OCI-LY7 (cell line): Measurements from ENCODE around the gene SBF2. TPM values are rescaled to one million over a fixed set of nuclear protein-coding genes. Genes with fewer than 3 reads are reported as not detected.

Experiments used
- BruUV-seq: library from RNA; stranded (reverse); fragments of 400-500 nt; replicated peaks from 2 replicates; lab custom pipeline; 2021; lab: Mats Ljungman, UMichigan
- CTCF ChIA-PET: fragments of 300-600 bp; sonication (Branson Sonifier 250); formaldehyde crosslinking; loops from one replicate; lab custom pipeline; 2022; ENCODE audit warnings: antibody characterized with exemption; ENCODE audit not compliant: unreplicated experiment; lab: Charles Lee
- POLR2A ChIA-PET: fragments of 300-600 bp; sonication (Branson Sonifier 250); formaldehyde crosslinking; loops from one replicate; lab custom pipeline; 2022; ENCODE audit warnings: antibody characterized with exemption; lab: Charles Lee
- DNase-seq: peaks from one replicate; pipeline ENCODE4 v3.0.0-alpha.2; 2015; ENCODE audit warnings: low spot score
- H2AFZ ChIP-seq: fragments of 200-600 bp; sonication (generic), shearing (Covaris generic); 2 replicates; pipeline ENCODE4 v1.6.1; 2014; ENCODE audit warnings: mild to moderate bottlenecking, antibody characterized with exemption, low read length, moderate library complexity
- H3K27ac ChIP-seq: fragments of 200-600 bp; sonication (generic); 2 replicates; pipeline ENCODE4 v1.5.1; 2014; ENCODE audit warnings: mixed run types, low read depth, mild to moderate bottlenecking, moderate library complexity, low read length, inconsistent platforms; ENCODE audit not compliant: poor library complexity, severe bottlenecking
- H3K36me3 ChIP-seq: fragments of 200-600 bp; sonication (generic); 2 replicates; pipeline ENCODE4 v1.6.1; 2014; ENCODE audit warnings: mild to moderate bottlenecking, antibody characterized with exemption, low read length, moderate library complexity, mixed read lengths; ENCODE audit not compliant: insufficient read depth
- H3K4me1 ChIP-seq: fragments of 200-600 bp; sonication (generic); 2 replicates; pipeline ENCODE4 v1.5.1; 2014; ENCODE audit warnings: mild to moderate bottlenecking, low read length; ENCODE audit not compliant: insufficient read depth, poor library complexity, severe bottlenecking
- H3K4me2 ChIP-seq: fragments of 200-600 bp; sonication (generic); 2 replicates; pipeline ENCODE4 v1.6.1; 2014; ENCODE audit warnings: mild to moderate bottlenecking, low read length
- H3K4me3 ChIP-seq: fragments of 200-600 bp; sonication (generic); 2 replicates; pipeline ENCODE4 v1.5.1; 2014; ENCODE audit warnings: mild to moderate bottlenecking, low read depth, low read length; ENCODE audit not compliant: poor library complexity, severe bottlenecking
- H3K79me2 ChIP-seq: fragments of 200-600 bp; sonication (generic); 2 replicates; pipeline ENCODE4 v1.6.1; 2016; ENCODE audit warnings: low read depth, mild to moderate bottlenecking, low read length, moderate library complexity, mixed read lengths; ENCODE audit not compliant: insufficient read depth
- H3K9me2 ChIP-seq: fragments of 200-600 bp; sonication (generic); 2 replicates; pipeline ENCODE4 v1.6.1; 2016; ENCODE audit warnings: mild to moderate bottlenecking, low read length, mixed read lengths; ENCODE audit not compliant: insufficient read depth
- H3K9me3 ChIP-seq: fragments of 200-600 bp; sonication (generic); 2 replicates; pipeline ENCODE4 v1.6.1; 2014; ENCODE audit warnings: mild to moderate bottlenecking, mixed run types, low read length, mixed read lengths
- H4K20me1 ChIP-seq: fragments of 200-600 bp; sonication (generic); 2 replicates; pipeline ENCODE4 v1.6.1; 2014; ENCODE audit warnings: mild to moderate bottlenecking, antibody characterized with exemption, low read length, moderate library complexity, mixed read lengths; ENCODE audit not compliant: insufficient read depth
- EZH2phosphoT487 ChIP-seq: fragments of 200-600 bp; sonication (generic); IDR thresholded peaks from 2 replicates; pipeline ENCODE4 v1.6.1; 2018; ENCODE audit warnings: low read depth, borderline replicate concordance, mild to moderate bottlenecking, mixed run types, antibody characterized with exemption, low read length, moderate library complexity, mixed read lengths
- intact Hi-C: fragments of 100-400 bp; cut with micrococcal nuclease; formaldehyde crosslinking; loops from one replicate; pipeline ENCODE4 v1.10.0; 2022; ENCODE audit not compliant: unreplicated experiment
- total RNA-seq, 2 experiments: library from RNA; depleted of rRNA in 1 of 2; stranded (reverse); fragments of >200 nt in 1 of 2; shearing (Covaris generic) in 1 of 2; gene quantifications; 2 replicates each; pipeline ENCODE4 v1.2.3, GENCODE V29; 2014 to 2022
- TF ChIP-seq, protein P1 (sequence below): fragments of 200-600 bp; sonication (generic); conservative IDR thresholded peaks from 2 replicates; pipeline ENCODE4 v1.5.1; 2014; ENCODE audit warnings: mild to moderate bottlenecking, antibody characterized with exemption, low read length, moderate library complexity, mixed read lengths

The SBF2 gene
- total RNA-seq, 2 experiments from 2014 or later: 12.9 to 14.3 TPM

DNA sequence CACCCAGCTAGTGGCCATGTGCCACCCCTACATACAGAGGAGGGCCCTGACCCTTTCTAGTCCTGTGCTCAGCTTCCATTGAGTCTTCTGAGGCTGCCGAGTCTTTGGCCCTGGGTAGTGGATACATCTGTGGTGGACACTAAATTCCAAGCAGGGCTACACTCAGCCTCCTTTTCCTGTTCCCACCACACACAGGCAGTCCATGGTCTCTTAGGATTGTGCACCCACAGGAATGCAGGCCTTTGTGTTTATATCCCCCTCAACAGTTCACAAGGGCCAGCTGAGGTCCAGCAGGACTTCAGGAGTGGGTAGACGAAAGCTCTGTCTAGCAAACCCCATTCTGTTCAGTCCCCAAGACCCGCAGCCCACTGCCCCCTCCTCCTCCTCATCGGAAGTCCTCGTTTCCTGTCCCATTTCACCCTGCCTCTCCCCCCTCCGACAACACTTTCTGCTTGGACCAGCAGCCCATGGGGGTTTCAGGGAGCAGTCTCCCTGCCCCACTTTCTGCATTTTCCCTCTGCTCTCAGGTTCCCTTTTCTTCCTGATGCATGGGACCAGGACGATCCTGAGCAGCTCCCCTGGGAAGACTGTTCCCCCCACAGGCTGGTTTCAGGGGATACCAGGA is 538.3 kb downstream of the SBF2 start:
- H3K9me2 ChIP-seq: no peaks in the 10 kb centered on the region
- H3K79me2 ChIP-seq: no peaks in the 10 kb centered on the region
- no peaks in the 10 kb centered on the region for H3K9me3 ChIP-seq
- peak overlapping the region; percentile 66 for H3K27ac ChIP-seq
- TF ChIP-seq, protein P1, sequence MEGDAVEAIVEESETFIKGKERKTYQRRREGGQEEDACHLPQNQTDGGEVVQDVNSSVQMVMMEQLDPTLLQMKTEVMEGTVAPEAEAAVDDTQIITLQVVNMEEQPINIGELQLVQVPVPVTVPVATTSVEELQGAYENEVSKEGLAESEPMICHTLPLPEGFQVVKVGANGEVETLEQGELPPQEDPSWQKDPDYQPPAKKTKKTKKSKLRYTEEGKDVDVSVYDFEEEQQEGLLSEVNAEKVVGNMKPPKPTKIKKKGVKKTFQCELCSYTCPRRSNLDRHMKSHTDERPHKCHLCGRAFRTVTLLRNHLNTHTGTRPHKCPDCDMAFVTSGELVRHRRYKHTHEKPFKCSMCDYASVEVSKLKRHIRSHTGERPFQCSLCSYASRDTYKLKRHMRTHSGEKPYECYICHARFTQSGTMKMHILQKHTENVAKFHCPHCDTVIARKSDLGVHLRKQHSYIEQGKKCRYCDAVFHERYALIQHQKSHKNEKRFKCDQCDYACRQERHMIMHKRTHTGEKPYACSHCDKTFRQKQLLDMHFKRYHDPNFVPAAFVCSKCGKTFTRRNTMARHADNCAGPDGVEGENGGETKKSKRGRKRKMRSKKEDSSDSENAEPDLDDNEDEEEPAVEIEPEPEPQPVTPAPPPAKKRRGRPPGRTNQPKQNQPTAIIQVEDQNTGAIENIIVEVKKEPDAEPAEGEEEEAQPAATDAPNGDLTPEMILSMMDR: no peak
- TF ChIP-seq EZH2phosphoT487: no peak
- H3K4me1 ChIP-seq: peaks cover 88% of the 10 kb centered on the region
- H2AFZ ChIP-seq: no peak overlapping the region
- no peaks in the 10 kb centered on the region for H4K20me1 ChIP-seq
- BruUV-seq: no TSS peak
- H3K36me3 ChIP-seq: peaks cover 25% of the 10 kb centered on the region
- intact Hi-C loops: loop anchor here (10.0 kb wide), 2 partner anchors 699 to 841 kb away; partner anchors contain the start of genes AKIP1 and AMPD3
- ChIA-PET CTCF (no interaction called here), POLR2A (interaction anchor here (0.5 to 2.5 kb wide), 11 partner anchors 18 to 281 kb away, joined by 3 to 10 read pairs (median 4); no protein-coding TSS in a partner anchor)
- H3K4me3 ChIP-seq: no peak overlapping the region
- no peak for DNase-seq
- peak overlapping the region; percentile 78 for H3K4me2 ChIP-seq

DNA sequence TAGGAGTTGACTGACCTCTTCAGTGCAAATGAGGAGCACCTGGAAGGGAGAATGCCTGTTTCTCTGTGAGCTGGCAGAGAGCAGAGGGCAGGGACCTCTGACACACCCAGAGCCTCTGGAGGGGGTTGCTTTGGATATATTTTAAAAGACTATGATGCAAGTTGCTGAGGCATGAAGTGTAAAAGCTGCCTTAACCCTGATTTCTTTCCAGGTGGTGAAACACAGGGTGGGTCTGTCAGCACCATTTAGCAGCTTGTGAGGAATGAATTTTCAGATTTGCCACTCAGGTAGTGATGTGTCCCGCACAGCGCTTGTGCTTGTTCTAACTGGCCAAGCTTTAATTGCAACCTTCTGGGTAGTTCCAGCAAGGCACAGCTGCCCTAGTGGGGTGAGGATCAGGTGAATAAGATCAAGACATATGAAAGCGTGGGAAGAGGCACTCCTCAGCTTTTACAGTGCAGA is 540.0 kb downstream of the SBF2 start:
- Histone ChIP-seq H3K79me2 (no peaks in the 10 kb centered on the region), H3K9me3 (no peaks in the 10 kb centered on the region), H3K9me2 (no peaks in the 10 kb centered on the region), H3K4me2 (peak overlapping the region; percentile 78), H3K36me3 (peaks cover 39% of the 10 kb centered on the region), H3K4me3 (no peak overlapping the region), H3K4me1 (peaks cover 72% of the 10 kb centered on the region), H4K20me1 (no peaks in the 10 kb centered on the region), H2AFZ (no peak overlapping the region), H3K27ac (peak overlapping the region; percentile 66)
- DNase-seq: peak; percentile 63
- CTCF ChIA-PET: no interaction called here
- TF ChIP-seq EZH2phosphoT487: no peak
- TF ChIP-seq, protein P1: 0 out of 2 replicates have a peak, but pooled peaks have one; percentile 6
- POLR2A ChIA-PET: interaction anchor here (0.5 to 2.4 kb wide), 8 partner anchors 48 to 182 kb away, joined by 3 to 10 read pairs (median 4); no protein-coding TSS in a partner anchor
- intact Hi-C loops: loop anchor here (10.0 kb wide), 2 partner anchors 701 to 839 kb away; partner anchors contain the start of genes AKIP1 and AMPD3
- no TSS peak for BruUV-seq

DNA sequence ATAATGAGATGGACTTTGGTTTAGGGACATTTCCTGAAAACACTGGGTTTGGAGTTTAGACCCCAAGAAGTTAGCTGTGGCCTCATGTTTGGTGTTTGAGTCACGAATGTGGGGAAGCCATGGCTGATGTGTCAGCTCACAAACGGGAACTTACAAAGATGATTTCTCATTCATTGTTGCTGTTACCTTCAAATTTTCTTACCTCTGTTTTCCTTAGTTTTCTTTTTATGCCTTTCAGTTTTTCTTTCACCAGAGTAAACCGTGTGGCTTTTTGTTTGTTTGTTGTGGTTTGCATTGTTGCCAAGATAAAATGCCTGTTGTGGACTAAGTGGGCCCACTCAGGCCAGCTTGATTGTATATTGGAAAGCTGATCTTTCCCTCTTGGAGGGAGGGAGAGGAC is 541.0 kb downstream of the SBF2 start:
- no peak overlapping the region for H3K4me2 ChIP-seq
- H3K36me3 ChIP-seq: peaks cover 49% of the 10 kb centered on the region
- TF ChIP-seq EZH2phosphoT487: no peak
- TF ChIP-seq, protein P1: no peak
- H4K20me1 ChIP-seq: no peaks in the 10 kb centered on the region
- H3K9me3 ChIP-seq: no peaks in the 10 kb centered on the region
- peaks cover 2% of the 10 kb centered on the region; the same call in 1 of the 2 replicates for H3K79me2 ChIP-seq
- CTCF ChIA-PET: no interaction called here
- H3K27ac ChIP-seq: peak overlapping the region; percentile 66
- POLR2A ChIA-PET: interaction anchor here (0.5 to 1.4 kb wide), 3 partner anchors 88 to 181 kb away, joined by 3 read pairs; no protein-coding TSS in a partner anchor
- H3K4me3 ChIP-seq: no peak overlapping the region
- peaks cover 75% of the 10 kb centered on the region for H3K4me1 ChIP-seq
- no peaks in the 10 kb centered on the region for H3K9me2 ChIP-seq
- DNase-seq: no peak
- no peak overlapping the region for H2AFZ ChIP-seq
- BruUV-seq: no TSS peak
- intact Hi-C loops: loop anchor here (10.0 kb wide), 2 partner anchors 702 to 838 kb away; partner anchors contain the start of genes AKIP1 and AMPD3
